Adrenal gland (tissue), 5 donors: Measurements from ENCODE around the gene ATP9B.

Source experiments
- POLR2A ChIP-seq, 2 donors: fragments of 450-650 bp; IDR thresholded peaks; one replicate each; pipeline ENCODE4 v1.6.1; 2017; ENCODE audit warnings: antibody characterized with exemption in 2 of 2, mild to moderate bottlenecking in 2 of 2, moderate library complexity in 1 of 2
- TF ChIP-seq, protein P1 (sequence below), 6 experiments: fragments of 450-650 bp in 4 of 6; fragments of 200-600 bp in 2 of 6; sonication (generic) in 1 of 6; IDR thresholded peaks; 1 replicate in 5 of 6; 2 replicates in 1 of 6; pipeline versions ENCODE4 v1.5.1 to v1.8.0; 2016 to 2021; ENCODE audit warnings: antibody characterized with exemption in 6 of 6, mild to moderate bottlenecking in 2 of 6, moderate library complexity in 1 of 6
- donor health status: DM: no; HTN: no; CAD: no.

DNA sequence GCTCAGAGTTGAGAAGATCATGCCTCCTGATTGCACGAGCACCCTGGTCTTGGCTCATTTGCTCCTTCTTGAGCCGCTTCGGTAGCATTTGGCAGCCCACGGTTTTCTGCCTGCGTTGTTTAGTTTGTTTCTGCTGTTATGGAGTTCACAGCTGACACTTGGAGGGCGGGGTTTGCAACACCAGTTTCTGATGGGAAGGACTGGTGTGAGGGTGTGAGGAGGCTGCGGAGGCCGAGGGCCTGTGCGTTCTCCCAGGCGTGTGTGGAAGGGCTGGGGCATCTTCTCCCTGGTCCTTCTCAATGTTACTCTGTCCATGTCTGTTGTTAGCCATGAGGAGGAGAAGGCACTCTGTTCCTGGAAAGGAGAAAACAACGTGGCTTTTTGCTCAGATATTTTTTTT is 349.4 kb downstream of the ATP9B start:
- TF ChIP-seq, protein P1, sequence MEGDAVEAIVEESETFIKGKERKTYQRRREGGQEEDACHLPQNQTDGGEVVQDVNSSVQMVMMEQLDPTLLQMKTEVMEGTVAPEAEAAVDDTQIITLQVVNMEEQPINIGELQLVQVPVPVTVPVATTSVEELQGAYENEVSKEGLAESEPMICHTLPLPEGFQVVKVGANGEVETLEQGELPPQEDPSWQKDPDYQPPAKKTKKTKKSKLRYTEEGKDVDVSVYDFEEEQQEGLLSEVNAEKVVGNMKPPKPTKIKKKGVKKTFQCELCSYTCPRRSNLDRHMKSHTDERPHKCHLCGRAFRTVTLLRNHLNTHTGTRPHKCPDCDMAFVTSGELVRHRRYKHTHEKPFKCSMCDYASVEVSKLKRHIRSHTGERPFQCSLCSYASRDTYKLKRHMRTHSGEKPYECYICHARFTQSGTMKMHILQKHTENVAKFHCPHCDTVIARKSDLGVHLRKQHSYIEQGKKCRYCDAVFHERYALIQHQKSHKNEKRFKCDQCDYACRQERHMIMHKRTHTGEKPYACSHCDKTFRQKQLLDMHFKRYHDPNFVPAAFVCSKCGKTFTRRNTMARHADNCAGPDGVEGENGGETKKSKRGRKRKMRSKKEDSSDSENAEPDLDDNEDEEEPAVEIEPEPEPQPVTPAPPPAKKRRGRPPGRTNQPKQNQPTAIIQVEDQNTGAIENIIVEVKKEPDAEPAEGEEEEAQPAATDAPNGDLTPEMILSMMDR (IDR thresholded peaks at IDR 0.05) = no peak
- TF ChIP-seq POLR2A (IDR thresholded peaks at IDR 0.05) = no peak
